ENCODE data around the gene AGPS. TPM values are rescaled to one million over a fixed set of nuclear protein-coding genes. Genes with fewer than 3 reads are reported as not detected.
"Not testable (repeated sequence)": the region's sequence is repeated elsewhere in the genome, so short reads cannot be mapped to it uniquely, and the experiment has no call there.

AGPS gene
- total RNA-seq, 1 experiment from 2014 or later, result 46.7 TPM

GRCh38 chr2:177467646-177468045 is 75.1 kb downstream of the AGPS start:
- peak; percentile 57 for DNase-seq (ENCODE audit: low read depth)

- no peak for DNase-seq (ENCODE audit: low read depth)
Observed at GRCh38 chr2:177471990-177472389, 79.4 kb downstream of the AGPS start.

GRCh38 chr2:177474301-177474700 is 81.7 kb downstream of the AGPS start:
- no peak for DNase-seq (ENCODE audit: low read depth)

GRCh38 chr2:177474998-177475397 is 82.4 kb downstream of the AGPS start:
- DNase-seq (ENCODE audit: low read depth), result peak; percentile 67

- DNase-seq (ENCODE audit: low read depth), result no peak
Observed at GRCh38 chr2:177476897-177477296, 84.3 kb downstream of the AGPS start.

- DNase-seq (ENCODE audit: low read depth), result no peak
Observed at GRCh38 chr2:177478029-177478428, 85.5 kb downstream of the AGPS start.

- no peak for DNase-seq (ENCODE audit: low read depth)
Observed at GRCh38 chr2:177478907-177479306, 86.3 kb downstream of the AGPS start.

- DNase-seq (ENCODE audit: low read depth), result no peak
Observed at GRCh38 chr2:177482195-177482594, 89.6 kb downstream of the AGPS start.

- no peak for DNase-seq (ENCODE audit: low read depth)
Observed at GRCh38 chr2:177483531-177483930, 91.0 kb downstream of the AGPS start.

GRCh38 chr2:177484180-177484795 is 91.7 kb downstream of the AGPS start:
- no peak for DNase-seq (ENCODE audit: low read depth)

GRCh38 chr2:177485657-177486056 is 93.1 kb downstream of the AGPS start:
- DNase-seq (ENCODE audit: low read depth), result not testable (repeated sequence)

GRCh38 chr2:177489719-177490301 is 97.2 kb downstream of the AGPS start:
- peak; percentile 29 for DNase-seq (ENCODE audit: low read depth)

- DNase-seq (ENCODE audit: low read depth), result no peak
Observed at GRCh38 chr2:177495945-177496344, 103.4 kb downstream of the AGPS start.

- DNase-seq (ENCODE audit: low read depth), result no peak
Observed at GRCh38 chr2:177496921-177497320, 104.3 kb downstream of the AGPS start.

- DNase-seq (ENCODE audit: low read depth), result no peak
Observed at GRCh38 chr2:177501186-177501585, 108.6 kb downstream of the AGPS start.

GRCh38 chr2:177506505-177506904 is 113.9 kb downstream of the AGPS start:
- no peak for DNase-seq (ENCODE audit: low read depth)

- DNase-seq (ENCODE audit: low read depth), result no peak
Observed at GRCh38 chr2:177506998-177507397, 114.4 kb downstream of the AGPS start.

GRCh38 chr2:177516824-177517544 is 124.4 kb downstream of the AGPS start:
- DNase-seq (ENCODE audit: low read depth), result no peak

GRCh38 chr2:177518754-177519153 is 126.2 kb downstream of the AGPS start:
- DNase-seq (ENCODE audit: low read depth), result no peak

GRCh38 chr2:177519534-177520115 is 127.1 kb downstream of the AGPS start:
- DNase-seq (ENCODE audit: low read depth), result peak; percentile 2

- no peak for DNase-seq (ENCODE audit: low read depth)
Observed at GRCh38 chr2:177520324-177520723, 127.8 kb downstream of the AGPS start.

- no peak for DNase-seq (ENCODE audit: low read depth)
Observed at GRCh38 chr2:177523781-177524180, 131.2 kb downstream of the AGPS start.

Measured in M059J (cell line).